RPMI7951 (cell line): ENCODE data around the gene TUBB4B. TPM values are rescaled to one million over a fixed set of nuclear protein-coding genes. Genes with fewer than 3 reads are reported as not detected.
"Not testable (repeated sequence)": the region's sequence is repeated elsewhere in the genome, so short reads cannot be mapped to it uniquely, and the experiment has no call there.

ENCODE experiments used
- DNase-seq: peaks from one replicate; pipeline ENCODE4 v3.0.0-alpha.2; 2012; ENCODE audit warnings: low read depth
- total RNA-seq: library from RNA; depleted of rRNA; stranded (reverse); fragments of >200 nt; shearing (Covaris generic); gene quantifications from 2 replicates; pipeline ENCODE4 v1.2.3, GENCODE V29; 2014

TUBB4B gene
- total RNA-seq, 1 experiment from 2014 or later = 295 TPM

DNA sequence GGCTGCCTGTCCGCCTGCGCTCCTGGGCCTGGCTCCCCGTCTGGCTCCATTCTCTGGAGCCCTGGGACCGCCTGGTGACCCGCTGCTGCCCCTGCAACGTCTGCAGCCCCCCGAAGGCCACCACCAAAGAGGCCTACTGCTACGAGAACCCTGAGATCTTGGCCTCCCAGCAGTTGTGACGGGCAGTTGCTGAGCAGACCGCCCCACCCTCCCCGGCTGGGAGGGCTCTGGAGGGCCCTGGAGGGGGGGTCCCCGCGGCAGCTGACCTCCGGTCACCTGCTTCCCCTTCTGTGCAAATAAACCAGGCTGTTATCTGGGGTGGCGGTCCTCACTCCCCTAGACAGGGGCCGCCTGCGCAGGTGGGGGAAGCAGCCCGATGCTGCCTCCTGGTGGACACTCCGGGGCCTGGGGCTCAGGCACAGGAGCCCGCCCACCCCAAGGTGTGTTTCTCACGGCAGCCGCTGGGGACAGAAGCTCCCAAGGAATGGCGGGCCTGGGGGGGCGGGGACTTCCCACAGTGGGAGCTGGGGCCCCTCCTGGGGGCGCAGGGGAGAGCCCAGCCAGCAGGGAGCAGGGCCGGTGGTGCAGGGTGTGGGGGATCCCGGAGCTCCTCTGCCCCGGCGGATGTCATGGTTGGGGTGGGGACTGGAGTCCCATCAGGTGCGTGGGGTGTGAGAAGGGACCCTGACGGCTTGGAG is 4.7 kb upstream of the TUBB4B start:
- peak; percentile 58 for DNase-seq

DNA sequence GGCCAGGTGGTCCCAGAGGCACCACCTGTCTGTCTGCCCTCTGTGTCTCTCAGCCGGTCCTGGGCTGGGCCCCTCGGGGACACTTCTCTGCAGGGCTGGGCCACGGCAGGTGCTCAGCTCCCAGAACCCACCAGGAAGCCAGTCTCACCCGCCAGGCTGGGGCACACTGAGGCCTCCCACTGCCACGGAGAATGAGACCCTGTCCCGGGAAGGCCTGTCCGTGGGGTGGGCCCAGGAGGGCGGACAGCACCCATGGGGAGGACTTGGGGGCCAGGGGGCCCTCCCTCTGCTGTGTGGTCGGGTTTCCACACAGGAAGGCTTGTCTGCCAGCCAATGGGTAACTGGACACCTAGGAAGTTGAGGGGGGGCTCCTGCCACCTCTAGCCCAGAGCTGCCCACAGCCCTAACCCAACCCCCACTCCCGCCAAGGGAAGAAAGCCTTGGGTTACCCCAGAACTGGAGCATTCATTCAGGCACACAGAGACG is 4.1 kb upstream of the TUBB4B start:
- DNase-seq = no peak

DNA sequence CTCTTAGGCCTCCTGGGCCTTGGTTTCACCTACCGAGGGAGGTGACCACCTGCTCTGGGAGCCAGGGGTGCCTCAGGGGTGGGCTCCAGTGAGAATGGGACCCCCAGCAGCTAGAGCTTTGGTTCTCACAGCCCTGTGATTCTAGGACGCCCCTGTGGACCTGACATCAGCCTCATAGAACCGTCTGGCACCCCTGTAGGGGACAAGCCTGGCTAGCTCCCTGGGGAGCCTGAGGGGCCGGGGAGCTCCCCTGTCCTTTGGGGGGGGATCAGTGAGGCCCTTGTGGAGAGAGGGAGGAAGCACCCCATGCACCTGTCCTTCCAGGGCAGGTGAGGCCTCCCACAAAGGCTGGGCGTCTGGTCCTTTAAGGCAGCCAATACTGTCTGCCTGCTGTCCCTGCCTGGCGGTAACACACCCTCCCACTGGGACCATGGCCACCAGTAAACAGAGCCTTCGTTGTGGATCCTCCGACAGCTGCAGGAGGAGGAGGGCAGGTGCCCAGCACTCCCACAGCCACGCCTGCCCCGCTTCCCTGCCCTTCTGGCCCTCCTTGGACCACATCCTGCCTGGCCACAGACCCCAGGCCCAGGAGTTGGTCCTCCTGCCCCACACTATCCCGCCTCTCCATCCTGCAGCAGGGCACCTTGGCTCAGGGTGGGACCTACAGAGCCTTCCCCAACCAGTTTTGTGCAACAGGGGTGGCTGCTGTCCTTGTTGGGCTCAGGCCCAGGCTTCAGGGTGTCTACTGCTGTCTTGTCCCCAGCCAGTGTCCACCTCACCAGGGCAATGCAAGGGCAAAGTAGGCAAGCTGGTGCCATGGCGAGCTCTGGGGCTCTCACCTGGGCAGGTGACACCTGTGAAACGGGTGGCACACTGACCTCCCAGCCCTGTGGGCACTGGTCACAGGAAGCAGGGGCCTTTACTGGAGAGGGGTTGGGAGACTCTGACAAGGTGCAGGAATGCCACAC is 3.0 kb upstream of the TUBB4B start:
- DNase-seq = no peak

DNA sequence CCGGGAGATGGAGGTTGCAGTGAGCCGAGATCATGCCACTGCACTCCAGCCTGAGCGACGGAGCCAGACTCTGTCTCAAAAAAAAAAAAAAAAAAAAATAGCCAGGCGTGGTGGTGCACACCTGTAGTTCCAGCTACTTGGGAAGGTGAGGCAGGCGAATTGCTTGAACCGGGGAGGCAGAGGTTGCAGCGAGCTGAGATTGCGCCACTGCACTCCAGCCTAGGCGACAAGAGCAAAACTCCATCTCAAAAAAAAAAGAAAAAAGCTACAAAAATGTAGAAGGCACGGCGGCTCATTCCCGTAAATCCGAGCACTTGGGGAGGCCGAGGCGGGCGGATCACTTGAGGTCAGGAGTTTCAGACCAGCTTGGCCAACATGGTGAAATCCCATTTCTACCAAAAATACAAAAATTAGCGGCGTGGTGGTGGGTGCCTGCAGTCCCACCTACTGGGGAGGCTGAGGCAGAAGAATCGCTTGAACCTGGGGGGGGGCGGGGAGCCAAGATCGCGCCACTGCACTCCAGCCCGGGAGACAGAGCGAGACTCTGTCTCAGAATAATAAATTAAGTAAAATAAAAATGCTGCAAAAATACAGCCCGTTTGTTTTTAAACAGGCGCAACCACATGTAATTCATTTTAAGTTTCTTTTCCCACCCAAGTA is 1.4 kb upstream of the TUBB4B start:
- not testable (repeated sequence) for DNase-seq

DNA sequence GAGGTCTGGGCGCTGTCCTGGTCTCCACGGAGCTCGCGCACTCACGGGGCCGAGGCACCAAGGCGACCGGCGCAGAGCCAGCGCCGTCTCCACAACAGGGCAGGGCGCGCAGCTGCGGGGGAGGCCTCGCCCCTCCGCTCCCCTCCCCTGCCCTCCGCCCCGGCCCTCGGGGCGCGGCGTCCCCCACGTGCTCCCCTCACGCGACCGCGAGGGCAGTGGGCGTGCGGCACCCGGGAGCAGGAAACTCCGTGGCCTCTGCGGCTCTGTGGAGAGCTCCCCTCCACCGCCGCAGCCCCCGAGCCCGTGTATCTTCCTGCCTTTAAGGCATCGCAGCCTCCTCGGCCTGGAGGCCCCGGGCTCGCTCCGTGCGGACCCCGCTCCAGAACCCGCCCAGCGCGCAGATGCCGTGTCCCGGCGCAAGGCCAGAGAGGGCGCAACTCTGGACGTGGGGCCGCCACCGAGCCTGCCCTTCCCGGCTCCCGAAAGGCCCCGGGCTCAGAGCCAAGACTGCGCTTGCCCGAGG is 708 bp upstream of the TUBB4B start:
- DNase-seq = peak; percentile 83

DNA sequence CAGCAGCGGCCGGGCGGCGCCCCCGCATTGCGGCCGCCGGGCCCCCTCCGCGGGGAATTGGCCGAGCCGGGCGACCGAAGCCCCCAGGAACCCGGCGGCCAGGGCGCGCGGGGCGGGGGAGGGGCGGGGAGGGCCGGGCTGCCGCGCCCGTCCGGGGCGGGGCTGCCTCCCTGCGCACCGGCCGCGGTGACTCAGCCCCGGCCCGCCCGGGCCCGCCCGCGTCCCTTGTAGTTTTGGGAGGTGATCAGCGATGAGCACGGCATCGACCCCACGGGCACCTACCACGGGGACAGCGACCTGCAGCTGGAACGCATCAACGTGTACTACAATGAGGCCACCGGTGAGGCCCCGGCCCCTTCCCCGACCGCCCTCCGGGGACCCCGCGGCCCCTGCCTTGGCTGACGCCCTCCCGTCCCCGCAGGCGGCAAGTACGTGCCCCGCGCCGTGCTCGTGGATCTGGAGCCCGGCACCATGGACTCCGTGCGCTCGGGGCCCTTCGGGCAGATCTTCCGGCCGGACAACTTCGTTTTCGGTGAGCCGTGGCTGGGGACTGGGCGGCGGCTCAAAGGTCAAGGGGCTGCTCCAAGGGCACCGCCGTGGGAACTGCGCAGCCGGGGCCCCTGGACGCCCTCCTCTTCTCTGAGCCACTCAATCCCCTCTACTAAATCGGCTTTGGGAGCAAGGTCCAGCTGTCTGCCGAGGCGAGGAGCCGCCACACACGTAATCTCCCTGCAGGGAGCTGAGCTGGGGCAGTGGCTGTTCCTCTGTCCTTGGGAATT is 592 bp downstream of the TUBB4B start:
- peak; percentile 60 for DNase-seq

DNA sequence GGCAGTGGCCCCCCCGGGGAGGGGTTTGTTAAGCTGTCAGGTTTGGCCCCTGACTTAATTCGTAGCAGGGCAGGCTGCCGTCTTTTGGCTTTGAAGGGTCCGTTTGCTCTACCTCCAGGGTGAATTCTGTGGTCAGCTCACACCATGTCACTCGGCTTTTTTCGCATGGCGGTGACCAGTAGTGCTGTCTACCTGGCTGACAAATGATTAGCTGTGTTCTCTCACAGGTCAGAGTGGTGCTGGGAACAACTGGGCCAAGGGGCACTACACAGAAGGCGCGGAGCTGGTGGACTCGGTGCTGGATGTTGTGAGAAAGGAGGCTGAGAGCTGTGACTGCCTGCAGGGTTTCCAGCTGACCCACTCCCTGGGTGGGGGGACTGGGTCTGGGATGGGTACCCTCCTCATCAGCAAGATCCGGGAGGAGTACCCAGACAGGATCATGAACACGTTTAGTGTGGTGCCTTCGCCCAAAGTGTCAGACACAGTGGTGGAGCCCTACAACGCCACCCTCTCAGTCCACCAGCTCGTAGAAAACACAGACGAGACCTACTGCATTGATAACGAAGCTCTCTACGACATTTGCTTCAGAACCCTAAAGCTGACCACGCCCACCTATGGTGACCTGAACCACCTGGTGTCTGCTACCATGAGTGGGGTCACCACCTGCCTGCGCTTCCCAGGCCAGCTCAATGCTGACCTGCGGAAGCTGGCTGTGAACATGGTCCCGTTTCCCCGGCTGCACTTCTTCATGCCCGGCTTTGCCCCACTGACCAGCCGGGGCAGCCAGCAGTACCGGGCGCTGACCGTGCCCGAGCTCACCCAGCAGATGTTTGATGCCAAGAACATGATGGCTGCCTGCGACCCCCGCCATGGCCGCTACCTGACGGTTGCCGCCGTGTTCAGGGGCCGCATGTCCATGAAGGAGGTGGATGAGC is 1.4 kb downstream of the TUBB4B start:
- no peak for DNase-seq

DNA sequence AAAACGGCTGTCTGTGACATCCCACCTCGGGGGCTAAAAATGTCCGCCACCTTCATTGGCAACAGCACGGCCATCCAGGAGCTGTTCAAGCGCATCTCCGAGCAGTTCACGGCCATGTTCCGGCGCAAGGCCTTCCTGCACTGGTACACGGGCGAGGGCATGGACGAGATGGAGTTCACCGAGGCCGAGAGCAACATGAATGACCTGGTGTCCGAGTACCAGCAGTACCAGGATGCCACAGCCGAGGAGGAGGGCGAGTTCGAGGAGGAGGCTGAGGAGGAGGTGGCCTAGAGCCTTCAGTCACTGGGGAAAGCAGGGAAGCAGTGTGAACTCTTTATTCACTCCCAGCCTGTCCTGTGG is 2.2 kb downstream of the TUBB4B start:
- DNase-seq = not testable (repeated sequence)

DNA sequence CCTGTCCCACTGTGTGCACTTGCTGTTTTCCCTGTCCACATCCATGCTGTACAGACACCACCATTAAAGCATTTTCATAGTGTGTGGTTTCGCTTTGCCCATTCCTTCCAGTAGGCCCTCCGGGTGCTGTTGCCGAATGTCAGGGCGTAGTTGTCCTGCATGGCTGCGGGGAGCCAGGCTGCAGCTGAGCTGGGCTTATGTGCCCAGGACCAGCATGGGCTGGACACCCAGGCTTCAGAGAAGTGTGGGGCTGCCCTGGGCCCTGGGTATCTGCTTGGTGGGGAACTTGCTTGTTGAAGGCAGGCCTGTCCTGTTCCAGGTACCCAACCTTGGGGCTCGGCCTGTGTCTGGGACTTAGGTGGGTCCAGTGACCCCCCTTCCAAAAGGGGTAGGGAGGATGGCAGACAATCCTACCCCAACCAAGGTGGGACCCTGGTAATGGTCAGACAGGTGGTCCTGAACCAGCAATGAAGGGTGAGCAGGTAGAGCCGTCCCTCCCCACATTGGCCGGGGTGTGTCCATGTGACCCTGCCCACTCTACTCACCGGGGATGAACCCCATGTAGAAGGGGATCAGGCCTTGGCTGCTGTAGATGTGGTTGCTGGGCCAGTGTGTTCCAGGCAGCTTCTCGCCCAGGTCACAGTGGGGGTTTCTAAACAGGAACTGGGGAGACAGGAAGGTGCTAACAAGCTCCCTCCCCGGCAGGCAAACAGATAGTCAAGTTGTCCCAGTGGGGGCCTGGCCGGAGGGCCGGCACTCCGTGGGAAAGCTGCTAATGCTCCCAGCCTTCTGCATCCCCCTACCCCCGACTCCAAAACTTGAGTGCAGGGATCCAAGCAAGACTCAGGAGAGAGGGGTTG is 2.8 kb downstream of the TUBB4B start:
- DNase-seq = no peak

DNA sequence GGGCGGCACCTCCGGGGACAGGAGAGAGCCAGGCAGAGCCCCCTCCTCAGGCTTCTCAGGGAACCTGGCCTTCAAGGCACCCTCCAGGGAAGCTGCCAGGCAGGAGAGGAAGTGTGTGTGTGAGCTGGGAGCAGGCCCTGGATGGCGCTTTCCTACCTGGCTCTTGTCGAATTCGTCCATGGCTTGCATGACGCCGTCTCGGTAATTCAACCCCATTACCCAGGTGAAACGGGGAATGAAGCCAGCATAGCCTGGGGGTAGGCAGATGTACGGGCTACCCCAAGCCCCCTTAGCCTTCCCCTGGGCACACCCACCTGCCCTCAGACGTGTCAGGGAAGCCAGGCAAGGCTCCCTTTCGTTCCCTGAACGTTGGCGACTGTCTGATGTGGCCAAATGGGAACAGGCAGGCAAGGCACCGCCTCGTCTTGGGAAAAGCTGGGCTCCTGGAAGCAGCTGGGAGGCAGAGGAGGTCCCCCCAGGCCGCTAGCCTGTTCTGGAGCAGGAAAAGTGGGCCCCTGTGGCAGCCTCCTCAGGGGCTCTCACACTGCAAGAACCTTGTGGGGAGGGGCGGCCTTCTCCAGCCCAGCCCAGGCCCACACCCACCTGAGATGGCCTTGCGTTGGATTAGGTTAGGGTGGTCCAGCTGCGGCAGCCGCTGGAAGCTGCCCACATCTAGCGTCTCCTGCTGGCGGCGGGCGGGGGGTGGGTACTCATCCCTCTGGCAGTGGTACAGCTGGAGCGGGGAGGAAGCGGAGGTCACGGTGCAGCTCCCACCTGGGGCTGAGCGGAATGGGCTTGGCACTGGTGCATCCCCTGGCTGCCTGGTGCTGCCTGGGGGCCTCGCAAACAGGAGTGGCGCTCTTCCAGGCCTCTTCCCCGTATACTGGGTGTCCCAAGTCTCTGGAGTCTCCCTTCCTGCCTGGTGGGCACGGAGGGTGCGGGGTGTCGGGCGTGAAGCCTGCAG is 3.7 kb downstream of the TUBB4B start:
- peak; percentile 33 for DNase-seq

DNA sequence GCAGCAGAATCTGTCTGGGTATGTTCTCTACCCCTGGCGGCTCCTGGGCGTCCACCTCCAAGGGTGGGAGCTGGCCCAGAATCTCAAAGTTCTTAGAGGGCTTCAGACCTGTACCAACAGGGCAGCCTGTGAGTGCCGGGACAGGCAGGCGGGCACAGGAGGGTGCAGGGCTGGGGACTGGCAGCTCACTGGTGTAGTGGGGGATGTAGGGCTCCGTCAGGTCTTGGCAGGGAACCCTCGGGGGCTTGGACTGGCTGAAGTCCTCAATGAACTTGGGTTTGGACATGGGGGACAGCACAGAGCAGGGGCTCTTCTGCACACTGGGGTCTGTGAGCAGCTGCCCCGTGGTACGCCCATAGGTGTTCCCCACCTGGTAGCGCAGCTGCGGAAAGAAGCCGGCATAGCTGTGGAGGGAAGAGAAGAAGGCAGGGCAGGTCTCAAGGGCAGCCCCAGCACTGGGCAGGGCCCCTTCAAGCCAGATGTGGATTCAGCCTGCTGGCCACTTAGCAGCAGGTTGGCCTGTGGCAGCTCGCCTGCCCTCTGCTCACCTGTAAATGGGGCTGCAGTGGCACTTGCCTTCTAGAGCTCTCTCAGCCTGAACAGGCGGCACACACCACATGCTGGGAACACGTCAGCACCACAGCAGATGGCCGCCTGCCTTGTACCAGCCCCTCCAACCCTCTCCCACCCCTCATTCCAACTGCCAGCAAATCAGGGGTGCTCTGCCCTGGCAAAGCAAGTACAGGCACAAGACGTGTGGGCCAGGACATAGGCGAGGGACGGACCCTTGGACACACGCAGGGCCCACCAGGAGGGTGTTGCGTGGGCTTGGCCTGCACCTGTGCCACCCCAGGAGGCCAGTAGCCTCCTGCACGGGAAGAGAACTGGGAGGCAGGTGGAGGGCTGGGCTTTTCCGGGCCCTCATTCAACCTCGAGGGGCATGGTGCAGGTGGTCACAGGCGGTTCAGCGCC is 4.6 kb downstream of the TUBB4B start:
- no peak for DNase-seq

DNA sequence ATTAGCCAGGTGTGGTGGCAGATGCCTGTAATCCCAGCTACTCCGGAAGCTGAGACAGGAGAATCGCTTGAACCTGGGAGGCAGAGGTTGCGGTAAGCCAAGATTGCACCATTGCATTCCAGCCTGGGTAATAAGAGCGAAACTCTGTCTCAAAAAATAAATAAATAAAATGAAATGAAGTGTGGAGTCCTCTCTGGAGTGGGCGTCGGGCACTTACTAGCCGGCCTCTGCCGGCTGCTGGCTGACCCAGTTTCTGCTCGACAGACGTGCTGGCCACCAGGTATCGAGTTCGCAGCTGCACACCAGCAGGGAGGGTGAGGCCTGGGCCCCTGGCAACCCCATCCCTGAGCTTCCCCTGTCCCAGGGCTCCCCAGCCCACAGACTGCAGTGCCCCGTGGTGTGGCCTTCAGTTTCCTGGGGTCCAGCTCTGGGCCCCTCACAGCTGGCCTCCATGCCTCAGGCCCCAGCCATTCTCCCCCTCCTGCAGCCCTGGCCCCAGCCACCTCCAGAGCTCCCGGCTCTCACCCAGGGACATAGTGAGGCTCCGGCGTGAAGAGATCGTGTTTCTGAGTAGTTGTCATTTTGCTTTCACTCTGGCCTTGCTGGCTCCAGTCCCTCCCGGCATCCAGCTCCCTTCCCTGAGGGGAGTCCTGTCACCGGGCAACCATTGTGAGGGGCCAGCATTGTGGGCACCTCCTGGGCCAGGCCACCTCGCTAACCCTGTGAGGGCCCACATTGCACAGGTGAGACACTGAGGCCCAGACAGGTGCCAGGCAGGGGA is 6.2 kb downstream of the TUBB4B start:
- no peak for DNase-seq

DNA sequence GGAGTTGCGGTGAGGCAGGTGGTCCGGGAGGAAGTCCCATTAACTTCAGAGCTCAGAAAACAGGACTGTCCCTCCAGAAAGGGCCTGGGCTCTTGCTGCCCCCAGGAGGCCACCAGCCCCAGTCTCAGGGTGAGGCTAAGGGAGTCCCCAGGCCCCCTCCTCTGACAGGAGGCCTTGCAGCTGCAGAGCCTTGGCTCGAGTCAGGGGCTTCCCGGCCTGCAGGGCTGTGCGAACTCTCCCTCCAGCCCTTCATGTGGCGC is 6.8 kb downstream of the TUBB4B start:
- DNase-seq = no peak

DNA sequence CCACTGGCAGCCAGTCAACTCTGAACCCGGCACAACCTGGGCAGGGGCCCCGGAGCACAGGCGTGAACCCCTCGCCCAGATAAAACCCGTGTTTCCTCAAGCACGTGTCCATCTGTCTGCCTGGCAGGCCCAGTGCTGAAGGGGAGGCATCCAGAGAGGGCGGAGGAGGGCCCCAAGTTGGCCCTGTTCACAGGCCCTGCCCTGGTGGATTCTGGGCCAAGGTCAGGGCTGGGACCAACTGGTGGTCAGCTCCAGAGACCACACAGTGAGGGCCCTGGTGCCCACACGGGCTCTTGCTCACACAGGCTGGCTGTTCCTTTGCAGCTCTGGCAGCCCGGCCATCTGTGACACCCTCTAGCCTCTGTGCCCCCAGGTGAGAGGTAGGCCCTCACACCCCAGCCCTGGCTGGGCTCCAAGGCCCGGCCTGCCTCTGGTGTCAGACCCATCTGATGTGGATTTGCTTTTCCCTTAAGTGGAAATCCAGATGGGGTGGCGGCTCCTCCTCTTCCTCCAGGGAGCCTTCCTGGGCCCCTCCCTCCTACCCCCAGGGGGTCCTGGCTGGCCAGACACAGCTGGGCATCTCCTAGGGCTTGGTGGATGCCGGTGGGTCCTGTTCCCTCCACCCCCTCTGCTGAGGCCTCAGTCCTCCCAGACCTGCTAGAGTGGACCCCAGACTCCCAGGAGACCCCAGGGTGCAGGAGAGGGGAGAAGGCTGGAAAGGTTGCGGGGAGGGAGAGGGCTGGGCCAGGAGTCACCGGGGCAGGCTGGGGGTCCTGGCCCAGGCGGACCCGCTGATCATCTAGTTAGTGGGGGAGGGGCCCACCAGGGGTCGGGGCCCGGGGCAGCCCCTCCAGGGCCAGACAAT is 9.5 kb downstream of the TUBB4B start:
- DNase-seq = no peak

DNA sequence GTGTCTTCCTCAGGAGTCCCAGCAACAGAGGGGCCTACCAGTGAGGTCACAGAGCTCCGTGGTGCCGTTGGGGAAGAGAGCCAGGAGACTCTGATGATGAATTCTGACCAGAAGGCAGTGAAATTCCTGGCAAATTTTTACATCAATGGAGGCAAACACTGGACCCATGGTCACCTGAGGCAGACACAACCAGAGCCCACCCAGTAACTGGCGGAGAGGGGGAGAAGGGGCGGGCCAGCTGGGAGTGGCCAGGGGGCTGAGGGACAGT is 10.0 kb downstream of the TUBB4B start, which contains the start of gene STPG3:
Gene STPG3 (plus strand): TSS at position 93 of the 268 bp plus-strand sequence. CDS start 1 bp downstream, at position 94.
- no peak for DNase-seq
